Measurements from ENCODE around the gene LALBA. TPM values are rescaled to one million over a fixed set of nuclear protein-coding genes. Genes with fewer than 3 reads are reported as not detected.

LALBA gene
- polyA plus RNA-seq, 3 donors, result not detected

DNA sequence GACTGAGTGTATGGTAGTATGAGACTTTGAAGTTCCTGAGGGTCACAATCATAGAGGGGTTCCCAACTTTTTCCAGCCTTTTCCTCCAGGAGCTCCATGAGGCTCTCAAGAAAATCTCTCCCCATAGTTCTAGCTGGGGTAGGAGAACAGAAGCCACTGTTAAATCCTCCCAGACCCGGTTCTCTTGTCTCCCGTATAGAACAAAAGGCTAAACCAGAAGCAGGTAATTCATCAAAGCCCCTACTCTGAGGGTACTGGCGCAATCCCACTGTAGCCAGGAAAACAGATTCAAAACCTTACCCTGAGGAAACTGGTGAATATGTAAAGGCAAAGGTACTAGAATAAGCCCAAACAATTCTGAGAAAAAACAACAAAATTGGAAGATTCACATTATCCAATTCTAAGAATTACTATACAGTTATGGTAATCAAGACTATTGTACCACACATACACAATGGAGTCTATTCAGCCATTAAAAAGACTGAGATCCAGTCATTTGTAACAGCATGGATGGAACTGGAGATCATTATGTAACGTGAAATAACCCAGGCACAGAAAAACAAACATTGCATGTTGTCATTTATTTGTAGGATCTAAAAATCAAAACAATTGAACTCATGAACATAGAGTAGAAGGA lies 23.9 kb downstream of the LALBA start:
- intact Hi-C loops (cut with micrococcal nuclease), result no loop called here
- H4K20me1 ChIP-seq (ENCODE audit: insufficient read depth, low read length), result no peaks in the 10 kb centered on the region
- no peaks in the 10 kb centered on the region for H3K27me3 ChIP-seq (ENCODE audit: control insufficient read depth in 2 of 2, insufficient read depth in 2 of 2, low read length in 2 of 2)
- Mint-ChIP-seq H3K9me3 (peaks cover 0 to 9% (median 4%) of the 10 kb centered on the region in 7 donors), H3K4me1 (no peaks in the 10 kb centered on the region), H3K4me3 (no peak overlapping the region), H3K27ac (no peak overlapping the region), H3K27me3 (ENCODE audit: low read depth in 3 of 3) (peaks cover 6 to 21% (median 11%) of the 10 kb centered on the region in 3 donors), H3K36me3 (no peaks in the 10 kb centered on the region)
- no peak overlapping the region for H2AFZ ChIP-seq (ENCODE audit: insufficient read depth, low read depth, low read length, poor library complexity, severe bottlenecking)
- no peak overlapping the region for H3K9ac ChIP-seq (ENCODE audit: insufficient read depth, low read length, poor library complexity, severe bottlenecking)
- WGBS (ENCODE audit: insufficient coverage), result no CpG with 5 or more reads among the region's 4 CpGs
- no peaks in the 10 kb centered on the region for H3K79me2 ChIP-seq (ENCODE audit: insufficient read depth, low read length)
- no peak overlapping the region for H3K4me3 ChIP-seq (replicated peaks in 1 of 3; ENCODE audit: low read depth in 2 of 3, low read length in 3 of 3)
- TF ChIP-seq, protein P1, sequence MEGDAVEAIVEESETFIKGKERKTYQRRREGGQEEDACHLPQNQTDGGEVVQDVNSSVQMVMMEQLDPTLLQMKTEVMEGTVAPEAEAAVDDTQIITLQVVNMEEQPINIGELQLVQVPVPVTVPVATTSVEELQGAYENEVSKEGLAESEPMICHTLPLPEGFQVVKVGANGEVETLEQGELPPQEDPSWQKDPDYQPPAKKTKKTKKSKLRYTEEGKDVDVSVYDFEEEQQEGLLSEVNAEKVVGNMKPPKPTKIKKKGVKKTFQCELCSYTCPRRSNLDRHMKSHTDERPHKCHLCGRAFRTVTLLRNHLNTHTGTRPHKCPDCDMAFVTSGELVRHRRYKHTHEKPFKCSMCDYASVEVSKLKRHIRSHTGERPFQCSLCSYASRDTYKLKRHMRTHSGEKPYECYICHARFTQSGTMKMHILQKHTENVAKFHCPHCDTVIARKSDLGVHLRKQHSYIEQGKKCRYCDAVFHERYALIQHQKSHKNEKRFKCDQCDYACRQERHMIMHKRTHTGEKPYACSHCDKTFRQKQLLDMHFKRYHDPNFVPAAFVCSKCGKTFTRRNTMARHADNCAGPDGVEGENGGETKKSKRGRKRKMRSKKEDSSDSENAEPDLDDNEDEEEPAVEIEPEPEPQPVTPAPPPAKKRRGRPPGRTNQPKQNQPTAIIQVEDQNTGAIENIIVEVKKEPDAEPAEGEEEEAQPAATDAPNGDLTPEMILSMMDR (IDR thresholded peaks at IDR 0.05), result no peak
- no peak for DNase-seq
- H3K36me3 ChIP-seq (replicated peaks in 1 of 2; ENCODE audit: control insufficient read depth in 1 of 2, insufficient read depth in 2 of 2, low read length in 2 of 2), result no peaks in the 10 kb centered on the region
- no peak overlapping the region for H3K27ac ChIP-seq (ENCODE audit: low read depth in 1 of 2, low read length in 2 of 2)
- H3K4me1 ChIP-seq (ENCODE audit: control insufficient read depth in 1 of 2, insufficient read depth in 2 of 2, low read length in 2 of 2), result no peaks in the 10 kb centered on the region
- no peaks in the 10 kb centered on the region for H3K9me3 ChIP-seq (replicated peaks in 1 of 2; ENCODE audit: control insufficient read depth in 1 of 2, insufficient read depth in 1 of 2, low read length in 2 of 2)
- no peak overlapping the region for H3K4me2 ChIP-seq (replicated peaks; ENCODE audit: extremely low read depth, low read length, poor library complexity, severe bottlenecking)

DNA sequence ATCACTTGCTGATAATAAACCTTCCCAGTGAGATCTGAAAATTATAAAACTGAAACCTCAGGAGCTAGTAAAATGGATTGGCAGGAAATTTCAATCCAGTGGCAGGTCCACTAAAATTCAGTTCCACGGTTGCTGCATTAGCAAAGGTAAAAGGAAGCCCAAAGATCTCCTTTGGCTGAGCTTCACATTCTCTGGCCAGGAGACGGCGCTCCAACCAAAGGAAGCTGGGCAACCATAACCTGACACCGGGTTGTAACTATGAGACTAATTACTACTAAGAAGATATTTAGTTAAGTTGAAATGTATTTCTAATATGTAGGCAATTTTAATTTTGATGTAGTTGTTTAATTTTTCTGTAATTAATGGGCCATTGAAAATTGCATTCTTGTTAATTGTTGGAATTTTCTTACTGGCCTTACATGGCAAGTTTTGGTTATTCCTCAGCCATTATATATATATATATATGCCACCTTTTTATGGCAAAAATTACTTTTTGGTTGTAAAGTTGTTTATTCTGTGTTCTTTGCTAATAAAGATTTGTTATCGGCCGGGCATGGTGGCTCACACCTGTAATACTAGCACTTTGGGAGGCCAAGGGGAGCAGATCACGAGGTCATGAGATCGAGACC lies 27.4 kb downstream of the LALBA start:
- no peaks in the 10 kb centered on the region for H3K4me1 Mint-ChIP-seq
- H3K79me2 ChIP-seq (ENCODE audit: insufficient read depth, low read length), result no peaks in the 10 kb centered on the region
- TF ChIP-seq, protein P1 (IDR thresholded peaks at IDR 0.05), result peak; percentile 42
- no peak overlapping the region for H3K4me3 Mint-ChIP-seq
- no peaks in the 10 kb centered on the region for H3K9me3 ChIP-seq (replicated peaks in 1 of 2; ENCODE audit: control insufficient read depth in 1 of 2, insufficient read depth in 1 of 2, low read length in 2 of 2)
- H3K27ac Mint-ChIP-seq, result no peak overlapping the region
- 71% methylated on average over 1 of the region's 8 CpGs for WGBS (ENCODE audit: insufficient coverage)
- H3K4me2 ChIP-seq (replicated peaks; ENCODE audit: extremely low read depth, low read length, poor library complexity, severe bottlenecking), result no peak overlapping the region
- intact Hi-C loops (cut with micrococcal nuclease), result no loop called here
- H3K36me3 ChIP-seq (replicated peaks in 1 of 2; ENCODE audit: control insufficient read depth in 1 of 2, insufficient read depth in 2 of 2, low read length in 2 of 2), result no peaks in the 10 kb centered on the region
- DNase-seq, result no peak
- no peaks in the 10 kb centered on the region for H3K27me3 ChIP-seq (ENCODE audit: control insufficient read depth in 2 of 2, insufficient read depth in 2 of 2, low read length in 2 of 2)
- no peak overlapping the region for H3K27ac ChIP-seq (ENCODE audit: low read depth in 1 of 2, low read length in 2 of 2)
- H3K4me1 ChIP-seq (ENCODE audit: control insufficient read depth in 1 of 2, insufficient read depth in 2 of 2, low read length in 2 of 2), result no peaks in the 10 kb centered on the region
- H3K36me3 Mint-ChIP-seq, result no peaks in the 10 kb centered on the region
- no peak overlapping the region for H3K4me3 ChIP-seq (replicated peaks in 1 of 3; ENCODE audit: low read depth in 2 of 3, low read length in 3 of 3)
- peaks cover 5 to 21% (median 8%) of the 10 kb centered on the region in 3 donors for H3K27me3 Mint-ChIP-seq (ENCODE audit: low read depth in 3 of 3)
- no peaks in the 10 kb centered on the region for H3K9me3 Mint-ChIP-seq
- no peaks in the 10 kb centered on the region for H4K20me1 ChIP-seq (ENCODE audit: insufficient read depth, low read length)
- no peak overlapping the region for H3K9ac ChIP-seq (ENCODE audit: insufficient read depth, low read length, poor library complexity, severe bottlenecking)
- no peak overlapping the region for H2AFZ ChIP-seq (ENCODE audit: insufficient read depth, low read depth, low read length, poor library complexity, severe bottlenecking)

Measured in CD14-positive monocyte (primary cell).